CD14-positive monocyte (primary cell): Measurements from ENCODE around the gene PAPPA2. TPM values are rescaled to one million over a fixed set of nuclear protein-coding genes. Genes with fewer than 3 reads are reported as not detected.

ENCODE experiments used
- DNase-seq, 3 donors: peaks; one replicate each; pipeline ENCODE4 v3.0.0-alpha.2; 2011 to 2022
- H2AFZ ChIP-seq: 2 replicates; pipeline ENCODE4 v1.6.0; 2012; ENCODE audit warnings: mild to moderate bottlenecking, low read depth, low read length, inconsistent platforms; ENCODE audit not compliant: insufficient read depth, poor library complexity, severe bottlenecking
- H3K27ac ChIP-seq, 2 donors: 1 replicate in 1 of 2; 2 replicates in 1 of 2; pipeline ENCODE4 v1.5.1; 2012 to 2013; ENCODE audit warnings: low read length in 2 of 2, control low read depth in 1 of 2, inconsistent platforms in 1 of 2, low read depth in 1 of 2, mild to moderate bottlenecking in 1 of 2
- H3K27me3 ChIP-seq, 2 donors: one replicate each; pipeline versions ENCODE4 v1.6.0 to v1.6.1; 2011 to 2013; ENCODE audit warnings: low read length in 2 of 2; ENCODE audit not compliant: control insufficient read depth in 2 of 2, insufficient read depth in 2 of 2
- H3K36me3 ChIP-seq, 2 donors: replicated peaks in 1 of 2; 1 replicate in 1 of 2; 2 replicates in 1 of 2; pipeline versions ENCODE4 v1.5.1 to v1.6.1; 2012 to 2013; ENCODE audit warnings: low read length in 2 of 2, control low read depth in 1 of 2, inconsistent platforms in 1 of 2, mild to moderate bottlenecking in 1 of 2; ENCODE audit not compliant: insufficient read depth in 2 of 2, control insufficient read depth in 1 of 2
- H3K4me1 ChIP-seq, 2 donors: 1 replicate in 1 of 2; 2 replicates in 1 of 2; pipeline versions ENCODE4 v1.5.1 to v1.6.1; 2012 to 2013; ENCODE audit warnings: low read length in 2 of 2, control low read depth in 1 of 2, inconsistent platforms in 1 of 2, mild to moderate bottlenecking in 1 of 2, moderate library complexity in 1 of 2; ENCODE audit not compliant: insufficient read depth in 2 of 2, control insufficient read depth in 1 of 2
- H3K4me2 ChIP-seq: replicated peaks from 2 replicates; pipeline ENCODE3; 2012; ENCODE audit warnings: low read length, moderate library complexity, mild to moderate bottlenecking; ENCODE audit not compliant: poor library complexity, severe bottlenecking; ENCODE audit errors: extremely low read depth
- H3K4me3 ChIP-seq, 3 experiments: fragments of 200-600 bp in 1 of 3; sonication (generic) in 1 of 3; replicated peaks in 1 of 3; 1 replicate in 2 of 3; 2 replicates in 1 of 3; pipeline ENCODE4 v1.5.1; 2011 to 2013; ENCODE audit warnings: low read length in 3 of 3, mild to moderate bottlenecking in 3 of 3, control low read depth in 2 of 3, low read depth in 2 of 3, inconsistent platforms in 1 of 3, moderate library complexity in 1 of 3
- H3K79me2 ChIP-seq: 2 replicates; pipeline ENCODE4 v1.6.0; 2012; ENCODE audit warnings: mild to moderate bottlenecking, control low read depth, inconsistent platforms, low read length, moderate library complexity; ENCODE audit not compliant: insufficient read depth
- H3K9ac ChIP-seq: 2 replicates; pipeline ENCODE4 v1.6.0; 2017; ENCODE audit warnings: low read length, mild to moderate bottlenecking; ENCODE audit not compliant: insufficient read depth, poor library complexity, severe bottlenecking
- H3K9me3 ChIP-seq, 2 donors: replicated peaks in 1 of 2; 1 replicate in 1 of 2; 2 replicates in 1 of 2; pipeline versions ENCODE4 v1.5.1 to v1.6.1; 2012 to 2013; ENCODE audit warnings: low read length in 2 of 2, control low read depth in 1 of 2; ENCODE audit not compliant: control insufficient read depth in 1 of 2, insufficient read depth in 1 of 2
- H4K20me1 ChIP-seq: 2 replicates; pipeline ENCODE4 v1.6.0; 2012; ENCODE audit warnings: mild to moderate bottlenecking, low read length, control low read depth, moderate library complexity; ENCODE audit not compliant: insufficient read depth
- H3K27ac Mint-ChIP-seq, 7 donors: one replicate each; pipeline ENCODE4 v1.8.0; 2020; ENCODE audit warnings: mild to moderate bottlenecking in 7 of 7, mixed read lengths in 7 of 7, moderate library complexity in 6 of 7, inconsistent platforms in 2 of 7
- H3K27me3 Mint-ChIP-seq, 3 donors: one replicate each; pipeline ENCODE4 v1.8.0; 2021 to 2022; ENCODE audit warnings: low read depth in 3 of 3, mild to moderate bottlenecking in 3 of 3, mixed read lengths in 3 of 3, moderate library complexity in 3 of 3, inconsistent platforms in 1 of 3
- H3K36me3 Mint-ChIP-seq, 2 donors: one replicate each; pipeline ENCODE4 v1.8.0; 2020; ENCODE audit warnings: mixed read lengths in 2 of 2, inconsistent platforms in 1 of 2, mild to moderate bottlenecking in 1 of 2
- H3K4me1 Mint-ChIP-seq: one replicate; pipeline ENCODE4 v1.8.0; 2020; ENCODE audit warnings: mild to moderate bottlenecking, mixed read lengths
- H3K4me3 Mint-ChIP-seq, 2 donors: one replicate each; pipeline ENCODE4 v1.8.0; 2020; ENCODE audit warnings: mild to moderate bottlenecking in 2 of 2, mixed read lengths in 2 of 2, moderate library complexity in 1 of 2
- H3K9me3 Mint-ChIP-seq, 7 donors: one replicate each; pipeline ENCODE4 v1.8.0; 2020 to 2022; ENCODE audit warnings: mixed read lengths in 7 of 7, mild to moderate bottlenecking in 6 of 7, moderate library complexity in 6 of 7, inconsistent platforms in 2 of 7
- WGBS: methylation state at CpG from one replicate; pipeline ENCODE4 v1.1.5; 2013; ENCODE audit warnings: missing lambda C conversion rate; ENCODE audit not compliant: insufficient coverage; 5-methylcytosine and 5-hydroxymethylcytosine counted together
- intact Hi-C, 2 donors: fragments of 100-400 bp; cut with micrococcal nuclease; formaldehyde crosslinking; loops; one replicate each; pipeline versions ENCODE4 v1.15.0 to v1.15.1; 2023
- polyA plus RNA-seq, 3 donors: library from polyadenylated mRNA; depleted of rRNA in 1 of 3; unstranded in 2 of 3; stranded (reverse) in 1 of 3; fragments of 300-500 nt in 2 of 3; fragments of >200 nt in 1 of 3; fragmentation: Illumina TruSeq in 2 of 3; gene quantifications; 1 replicate in 2 of 3; 2 replicates in 1 of 3; pipeline ENCODE4 v1.2.3, GENCODE V29; 2012 to 2021
- TF ChIP-seq, protein P1 (sequence below): fragments of 200-600 bp; IDR thresholded peaks from one replicate; pipeline ENCODE4 v1.8.0; 2022; ENCODE audit warnings: antibody characterized with exemption, mild to moderate bottlenecking

PAPPA2 gene
- polyA plus RNA-seq, 3 donors, result not detected

DNA sequence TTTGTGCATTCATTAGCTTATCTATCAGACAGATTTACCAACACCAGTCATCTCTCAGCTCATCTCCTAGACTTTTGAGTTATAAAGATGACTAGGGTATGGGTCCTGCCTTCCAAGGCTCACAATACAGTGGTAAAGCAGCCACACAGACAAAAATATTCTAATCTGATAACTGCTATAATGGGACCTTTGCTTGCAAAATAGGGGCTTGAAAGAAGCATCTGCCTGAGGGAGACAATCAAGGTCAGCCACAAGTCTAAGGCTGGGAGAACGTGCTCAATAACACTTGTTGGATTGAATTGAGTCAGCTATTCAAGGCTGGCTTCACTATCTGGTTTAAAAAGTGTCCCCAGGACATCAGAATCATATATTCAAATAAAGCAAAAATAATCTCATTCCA is 1.4 kb upstream of the PAPPA2 start:
- WGBS, result no CpG with 5 or more reads among the region's 1 CpG
- no peak for DNase-seq
- Histone ChIP-seq H3K79me2 (no peaks in the 10 kb centered on the region), H2AFZ (no peak overlapping the region), H3K9ac (no peak overlapping the region), H3K4me2 (no peak overlapping the region), H3K4me1 (no peaks in the 10 kb centered on the region), H3K9me3 (peaks cover 0 to 19% of the 10 kb centered on the region in 2 donors), H4K20me1 (no peaks in the 10 kb centered on the region), H3K36me3 (no peaks in the 10 kb centered on the region), H3K4me3 (no peak overlapping the region), H3K27ac (no peak overlapping the region), H3K27me3 (no peaks in the 10 kb centered on the region)
- Mint-ChIP-seq H3K36me3 (no peaks in the 10 kb centered on the region), H3K27ac (no peak overlapping the region), H3K27me3 (peaks cover 1 to 5% (median 3%) of the 10 kb centered on the region in 3 donors), H3K4me3 (no peak overlapping the region), H3K9me3 (peaks cover 0 to 11% (median 7%) of the 10 kb centered on the region in 7 donors), H3K4me1 (no peaks in the 10 kb centered on the region)
- TF ChIP-seq, protein P1, sequence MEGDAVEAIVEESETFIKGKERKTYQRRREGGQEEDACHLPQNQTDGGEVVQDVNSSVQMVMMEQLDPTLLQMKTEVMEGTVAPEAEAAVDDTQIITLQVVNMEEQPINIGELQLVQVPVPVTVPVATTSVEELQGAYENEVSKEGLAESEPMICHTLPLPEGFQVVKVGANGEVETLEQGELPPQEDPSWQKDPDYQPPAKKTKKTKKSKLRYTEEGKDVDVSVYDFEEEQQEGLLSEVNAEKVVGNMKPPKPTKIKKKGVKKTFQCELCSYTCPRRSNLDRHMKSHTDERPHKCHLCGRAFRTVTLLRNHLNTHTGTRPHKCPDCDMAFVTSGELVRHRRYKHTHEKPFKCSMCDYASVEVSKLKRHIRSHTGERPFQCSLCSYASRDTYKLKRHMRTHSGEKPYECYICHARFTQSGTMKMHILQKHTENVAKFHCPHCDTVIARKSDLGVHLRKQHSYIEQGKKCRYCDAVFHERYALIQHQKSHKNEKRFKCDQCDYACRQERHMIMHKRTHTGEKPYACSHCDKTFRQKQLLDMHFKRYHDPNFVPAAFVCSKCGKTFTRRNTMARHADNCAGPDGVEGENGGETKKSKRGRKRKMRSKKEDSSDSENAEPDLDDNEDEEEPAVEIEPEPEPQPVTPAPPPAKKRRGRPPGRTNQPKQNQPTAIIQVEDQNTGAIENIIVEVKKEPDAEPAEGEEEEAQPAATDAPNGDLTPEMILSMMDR, result no peak
- intact Hi-C loops, result no loop called here

DNA sequence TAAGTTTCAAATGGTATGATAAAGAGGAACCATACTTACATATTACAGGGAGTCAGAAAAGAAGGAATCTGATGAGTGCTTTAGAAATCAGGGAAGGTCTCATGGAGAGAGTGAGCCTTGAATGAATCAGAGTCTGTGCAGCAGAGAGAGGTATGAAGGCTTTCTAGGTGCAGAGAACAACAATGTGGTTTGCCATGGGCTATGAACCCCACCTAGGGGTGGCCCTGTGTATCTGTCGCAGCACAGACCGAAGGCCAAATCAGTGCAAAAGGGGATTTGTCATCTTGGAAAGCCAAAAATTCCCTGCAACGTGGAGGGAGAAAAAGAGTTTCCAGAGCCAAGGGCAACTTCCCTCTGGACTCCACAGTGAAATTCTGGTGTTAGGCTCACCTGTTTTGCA is 3.5 kb downstream of the PAPPA2 start:
- Histone ChIP-seq H3K4me2 (no peak overlapping the region), H3K4me1 (no peaks in the 10 kb centered on the region), H3K9me3 (no peaks in the 10 kb centered on the region), H3K79me2 (no peaks in the 10 kb centered on the region), H2AFZ (no peak overlapping the region), H3K36me3 (no peaks in the 10 kb centered on the region), H3K4me3 (no peak overlapping the region), H3K27me3 (no peaks in the 10 kb centered on the region), H3K9ac (no peak overlapping the region), H3K27ac (no peak overlapping the region), H4K20me1 (no peaks in the 10 kb centered on the region)
- no peaks in the 10 kb centered on the region for H3K4me1 Mint-ChIP-seq
- no peak overlapping the region for H3K4me3 Mint-ChIP-seq
- no peak overlapping the region for H3K27ac Mint-ChIP-seq
- H3K27me3 Mint-ChIP-seq, result peaks cover 0 to 2% (median 1%) of the 10 kb centered on the region in 3 donors
- intact Hi-C loops, result no loop called here
- TF ChIP-seq, protein P1, result no peak
- WGBS, result 50% methylated on average over 2 of the region's 3 CpGs
- no peak for DNase-seq
- H3K9me3 Mint-ChIP-seq, result peaks cover 0 to 7% (median 1%) of the 10 kb centered on the region in 7 donors
- no peaks in the 10 kb centered on the region for H3K36me3 Mint-ChIP-seq
